Thyroid gland (tissue), 4 donors: Measurements from ENCODE around the gene MAP1B. TPM values are rescaled to one million over a fixed set of nuclear protein-coding genes. Genes with fewer than 3 reads are reported as not detected.

Experiments used
- DNase-seq, 2 donors: peaks; one replicate each; pipeline ENCODE4 v3.0.0-alpha.2; 2019
- H3K27ac ChIP-seq, 3 donors: fragments of 200-600 bp; sonication (generic); 1 replicate in 2 of 3; 2 replicates in 1 of 3; pipeline ENCODE4 v1.5.1; 2016 to 2019; ENCODE audit warnings: mild to moderate bottlenecking in 1 of 3, moderate library complexity in 1 of 3
- H3K27me3 ChIP-seq: fragments of 200-600 bp; sonication (generic); one replicate; pipeline ENCODE4 v1.5.1; 2019
- H3K36me3 ChIP-seq, 2 donors: fragments of 200-600 bp; sonication (generic); one replicate each; pipeline ENCODE4 v1.5.1; 2016 to 2019
- H3K4me1 ChIP-seq, 2 donors: fragments of 200-600 bp; sonication (generic); one replicate each; pipeline ENCODE4 v1.5.1; 2017 to 2019
- H3K4me3 ChIP-seq, 3 donors: fragments of 200-600 bp; sonication (generic); replicated peaks in 1 of 3; 1 replicate in 2 of 3; 2 replicates in 1 of 3; pipeline ENCODE4 v1.5.1; 2016; ENCODE audit warnings: mild to moderate bottlenecking in 1 of 3
- H3K9me3 ChIP-seq: fragments of 200-600 bp; sonication (generic); one replicate; pipeline ENCODE4 v1.5.1; 2017
- CTCF ChIP-seq, 6 experiments: fragments of 200-600 bp in 3 of 6; fragments of 450-650 bp in 3 of 6; sonication (generic) in 3 of 6; IDR thresholded peaks; one replicate each; pipeline ENCODE4 v1.5.1; 2016 to 2019; ENCODE audit warnings: antibody characterized with exemption in 6 of 6, mild to moderate bottlenecking in 2 of 6, inconsistent platforms in 1 of 6, moderate library complexity in 1 of 6
- POLR2A ChIP-seq, 2 donors: fragments of 450-650 bp; IDR thresholded peaks; one replicate each; pipeline ENCODE4 v1.6.1; 2017; ENCODE audit warnings: antibody characterized with exemption in 2 of 2, mild to moderate bottlenecking in 2 of 2, moderate library complexity in 1 of 2
- WGBS, 2 donors: methylation state at CpG; one replicate each; pipeline ENCODE4 v1.1.5; 2017; 5-methylcytosine and 5-hydroxymethylcytosine counted together
- intact Hi-C: fragments of 100-400 bp; cut with DNase I; formaldehyde crosslinking; loops from one replicate; pipeline ENCODE4 v1.15.1; 2023
- total RNA-seq, 4 donors: library from RNA; depleted of rRNA; stranded (reverse); fragments of >200 nt; gene quantifications; one replicate each; pipeline ENCODE4 v1.2.3, GENCODE V29; 2016

The MAP1B gene
- total RNA-seq, 4 donors from 2014 or later: 40.3 to 94.9 (median 56.3) TPM

- peaks cover 4 to 16% of the 10 kb centered on the region in 2 donors for H3K4me1 ChIP-seq
- no peaks in the 10 kb centered on the region for H3K27me3 ChIP-seq
- DNase-seq: no peak
- TF ChIP-seq CTCF (IDR thresholded peaks at IDR 0.05) (no peak), POLR2A (IDR thresholded peaks at IDR 0.05) (no peak)
- WGBS, 2 donors: 92 to 93% methylated on average over 5 of the region's 5 CpGs
- H3K27ac ChIP-seq: no peak overlapping the region
- H3K4me3 ChIP-seq: no peak overlapping the region
- intact Hi-C loops: no loop called here
- H3K9me3 ChIP-seq: no peaks in the 10 kb centered on the region
- H3K36me3 ChIP-seq: no peaks in the 10 kb centered on the region
Measured at GRCh38 chr5:72238712-72239445, 131.6 kb downstream of the MAP1B start.

- H3K27me3 ChIP-seq: no peaks in the 10 kb centered on the region
- 86 to 88% methylated on average over 5 of the region's 5 CpGs for WGBS, 2 donors
- H3K9me3 ChIP-seq: no peaks in the 10 kb centered on the region
- intact Hi-C loops: no loop called here
- TF ChIP-seq CTCF (IDR thresholded peaks at IDR 0.05) (no peak), POLR2A (IDR thresholded peaks at IDR 0.05) (no peak)
- peak overlapping the region in 1 of 3 donors; percentile 37 for H3K27ac ChIP-seq
- H3K36me3 ChIP-seq: no peaks in the 10 kb centered on the region
- peaks cover 13 to 36% of the 10 kb centered on the region in 2 donors for H3K4me1 ChIP-seq
- H3K4me3 ChIP-seq: no peak overlapping the region
- no peak for DNase-seq
Measured at GRCh38 chr5:72241346-72242003, 134.2 kb downstream of the MAP1B start.

DNA sequence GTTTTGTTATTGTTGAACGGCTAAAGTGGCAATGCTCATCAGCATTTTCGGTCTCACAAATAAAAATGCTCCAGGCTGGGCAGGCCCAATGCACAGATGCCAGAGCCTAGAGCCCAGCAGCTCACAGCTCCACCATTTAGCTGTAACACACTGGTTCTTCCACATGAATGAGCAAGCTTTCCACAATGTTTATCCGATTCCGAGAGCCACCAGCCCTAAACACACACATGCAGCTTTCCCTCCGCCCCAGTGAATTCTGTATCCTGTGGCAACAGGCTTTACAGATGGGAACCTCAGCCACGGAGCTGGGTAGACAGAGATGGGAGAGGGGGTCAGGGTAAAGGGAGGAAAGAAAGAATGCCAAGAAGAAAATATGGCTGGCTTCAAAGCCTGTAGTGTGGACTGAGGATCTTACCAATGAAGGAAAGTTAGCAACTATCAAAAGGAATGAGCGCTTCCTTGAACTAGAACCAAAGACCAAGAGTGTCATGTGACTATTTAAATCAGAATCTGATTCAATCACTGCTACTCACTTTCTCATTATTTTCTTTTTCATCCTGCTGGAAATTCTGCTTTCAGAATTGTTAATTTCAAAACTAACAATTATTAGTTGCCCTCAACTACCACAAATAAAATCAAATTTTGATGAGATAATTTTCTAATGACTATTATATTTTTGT, 135.7 kb downstream of the MAP1B start:
- peak overlapping the region; percentile 13 to 37 (median 24) for H3K27ac ChIP-seq
- no peaks in the 10 kb centered on the region for H3K27me3 ChIP-seq
- no peaks in the 10 kb centered on the region for H3K9me3 ChIP-seq
- DNase-seq: peak; percentile 51 to 72
- H3K36me3 ChIP-seq: no peaks in the 10 kb centered on the region
- 44 to 45% methylated on average over 7 of the region's 7 CpGs for WGBS, 2 donors
- intact Hi-C loops: no loop called here
- TF ChIP-seq POLR2A (IDR thresholded peaks at IDR 0.05): no peak
- TF ChIP-seq CTCF (IDR thresholded peaks at IDR 0.05): no peak
- H3K4me1 ChIP-seq: peaks cover 27 to 50% of the 10 kb centered on the region in 2 donors
- H3K4me3 ChIP-seq: no peak overlapping the region

DNA sequence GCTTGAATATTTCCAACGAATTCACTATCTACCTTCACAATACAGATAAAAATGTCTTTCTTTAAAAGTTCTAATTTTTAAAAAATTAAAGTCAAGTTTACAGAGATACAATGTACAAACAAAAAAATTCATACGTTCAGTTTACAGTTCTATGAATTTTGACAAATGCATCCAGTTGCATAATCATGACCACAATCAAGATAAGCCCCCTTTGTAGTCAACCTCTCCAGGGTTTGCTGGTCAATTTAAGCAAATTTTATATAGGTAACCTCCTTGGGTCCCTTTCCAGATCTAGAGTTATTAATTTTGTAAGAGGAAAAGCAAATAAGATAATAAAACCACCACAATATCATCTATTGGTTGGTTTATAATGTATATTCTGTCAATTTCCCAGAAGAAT, 136.4 kb downstream of the MAP1B start:
- no peak overlapping the region for H3K4me3 ChIP-seq
- no peaks in the 10 kb centered on the region for H3K27me3 ChIP-seq
- TF ChIP-seq CTCF (IDR thresholded peaks at IDR 0.05) (no peak), POLR2A (IDR thresholded peaks at IDR 0.05) (no peak)
- 89 to 90% methylated on average over 2 of the region's 2 CpGs for WGBS, 2 donors
- H3K4me1 ChIP-seq: peaks cover 32 to 58% of the 10 kb centered on the region in 2 donors
- no peaks in the 10 kb centered on the region for H3K36me3 ChIP-seq
- intact Hi-C loops: no loop called here
- no peak overlapping the region for H3K27ac ChIP-seq
- H3K9me3 ChIP-seq: no peaks in the 10 kb centered on the region
- DNase-seq: no peak
